Mesenchymal stem cell (in vitro differentiated cells and primary cell): ENCODE data around the gene LPCAT1.

ENCODE experiments used
- DNase-seq: peaks from one replicate; pipeline ENCODE4 v3.0.0-alpha.2; 2013
- H2AFZ ChIP-seq: one replicate; pipeline ENCODE4 v1.6.1; 2013; ENCODE audit warnings: low read depth, mild to moderate bottlenecking, control low read depth, inconsistent platforms, low read length, moderate library complexity
- H2AK5ac ChIP-seq: 2 replicates; pipeline ENCODE4 v1.6.1; 2013; ENCODE audit warnings: low read length, moderate library complexity, mild to moderate bottlenecking, inconsistent platforms; ENCODE audit not compliant: severe bottlenecking
- H2BK120ac ChIP-seq: one replicate; pipeline ENCODE4 v1.6.1; 2013; ENCODE audit warnings: low read depth, mild to moderate bottlenecking, inconsistent platforms, low read length, moderate library complexity
- H2BK12ac ChIP-seq, 2 experiments: one replicate each; pipeline ENCODE4 v1.6.1; 2013; ENCODE audit warnings: inconsistent platforms in 2 of 2, low read length in 2 of 2, mild to moderate bottlenecking in 2 of 2, moderate library complexity in 2 of 2, control low read depth in 1 of 2
- H2BK15ac ChIP-seq: one replicate; pipeline ENCODE4 v1.6.1; 2013; ENCODE audit warnings: mild to moderate bottlenecking, low read depth, inconsistent platforms; ENCODE audit not compliant: poor library complexity, severe bottlenecking
- H2BK5ac ChIP-seq: 2 replicates; pipeline ENCODE4 v1.6.1; 2013; ENCODE audit warnings: low read depth, mild to moderate bottlenecking, low read length, control low read depth, inconsistent platforms; ENCODE audit not compliant: poor library complexity, severe bottlenecking
- H3K14ac ChIP-seq, 2 experiments: one replicate each; pipeline ENCODE4 v1.6.1; 2013; ENCODE audit warnings: inconsistent platforms in 2 of 2, low read length in 2 of 2, control low read depth in 1 of 2, mild to moderate bottlenecking in 1 of 2, moderate library complexity in 1 of 2
- H3K18ac ChIP-seq, 2 experiments: one replicate each; pipeline ENCODE4 v1.6.1; 2013; ENCODE audit warnings: inconsistent platforms in 2 of 2, low read length in 2 of 2, control low read depth in 1 of 2, low read depth in 1 of 2, mild to moderate bottlenecking in 1 of 2
- H3K23ac ChIP-seq, 2 experiments: one replicate each; pipeline ENCODE4 v1.6.1; 2013; ENCODE audit warnings: inconsistent platforms in 2 of 2, low read length in 2 of 2, mild to moderate bottlenecking in 2 of 2, moderate library complexity in 2 of 2, control low read depth in 1 of 2
- H3K27ac ChIP-seq: 2 replicates; pipeline ENCODE4 v1.5.1; 2013; ENCODE audit warnings: mild to moderate bottlenecking, moderate library complexity, low read length, control low read depth, inconsistent platforms; ENCODE audit not compliant: poor library complexity, severe bottlenecking
- H3K27me3 ChIP-seq, 2 experiments: 2 replicates each; pipeline versions ENCODE4 v1.6.1 to v1.7.0; 2013; ENCODE audit warnings: low read length in 2 of 2, mild to moderate bottlenecking in 2 of 2, moderate library complexity in 2 of 2, control low read depth in 1 of 2, inconsistent platforms in 1 of 2; ENCODE audit not compliant: control insufficient read depth in 1 of 2, insufficient read depth in 1 of 2
- H3K36me3 ChIP-seq, 2 experiments: 2 replicates each; pipeline versions ENCODE4 v1.6.1 to v1.7.0; 2013; ENCODE audit warnings: low read length in 2 of 2, control low read depth in 1 of 2, inconsistent platforms in 1 of 2, low read depth in 1 of 2, mild to moderate bottlenecking in 1 of 2; ENCODE audit not compliant: insufficient read depth in 2 of 2, control insufficient read depth in 1 of 2
- H3K4ac ChIP-seq, 2 experiments: one replicate each; pipeline ENCODE4 v1.6.1; 2013; ENCODE audit warnings: inconsistent platforms in 2 of 2, low read length in 2 of 2, mild to moderate bottlenecking in 2 of 2, moderate library complexity in 2 of 2, control low read depth in 1 of 2, low read depth in 1 of 2
- H3K4me1 ChIP-seq: 2 replicates; pipeline ENCODE4 v1.6.1; 2013; ENCODE audit warnings: low read depth, low read length, control low read depth; ENCODE audit not compliant: control insufficient read depth, insufficient read depth
- H3K4me2 ChIP-seq: 2 replicates; pipeline ENCODE4 v1.6.1; 2013; ENCODE audit warnings: low read length, mild to moderate bottlenecking, inconsistent platforms; ENCODE audit not compliant: poor library complexity, severe bottlenecking
- H3K4me3 ChIP-seq, 2 experiments: 2 replicates each; pipeline versions ENCODE4 v1.5.1 to v1.7.0; 2013; ENCODE audit warnings: low read length in 2 of 2, mild to moderate bottlenecking in 2 of 2, control low read depth in 1 of 2, low read depth in 1 of 2; ENCODE audit not compliant: insufficient read depth in 1 of 2
- H3K79me1 ChIP-seq: replicated peaks from 2 replicates; pipeline ENCODE4 v1.6.1; 2013; ENCODE audit warnings: mild to moderate bottlenecking, control low read depth, low read length, inconsistent platforms; ENCODE audit not compliant: poor library complexity, severe bottlenecking
- H3K9ac ChIP-seq: 2 replicates; pipeline ENCODE4 v1.7.0; 2013; ENCODE audit warnings: mild to moderate bottlenecking, low read length, moderate library complexity
- H3K9me3 ChIP-seq: 2 replicates; pipeline ENCODE4 v1.7.0; 2013; ENCODE audit warnings: mild to moderate bottlenecking, low read length; ENCODE audit not compliant: control insufficient read depth
- H4K8ac ChIP-seq: one replicate; pipeline ENCODE4 v1.6.1; 2013; ENCODE audit warnings: inconsistent platforms, mild to moderate bottlenecking, low read length, moderate library complexity
- H4K91ac ChIP-seq: one replicate; pipeline ENCODE4 v1.6.1; 2013; ENCODE audit warnings: mild to moderate bottlenecking, low read length, inconsistent platforms
- WGBS: methylation state at CpG from one replicate; pipeline ENCODE4 v1.1.7; 2013; ENCODE audit warnings: mixed read lengths; 5-methylcytosine and 5-hydroxymethylcytosine counted together

Gene LPCAT1

GRCh38 chr5:1498623-1499416, 24.9 kb downstream of the LPCAT1 start:
- peaks cover 33 to 64% of the 10 kb centered on the region in 2 experiments for H3K36me3 ChIP-seq
- peaks cover 9% of the 10 kb centered on the region for H3K4me1 ChIP-seq
- H2AFZ ChIP-seq = no peak overlapping the region
- no peak overlapping the region for H3K9ac ChIP-seq
- H3K9me3 ChIP-seq = no peaks in the 10 kb centered on the region
- H4K91ac ChIP-seq = no peak overlapping the region
- no peak overlapping the region for H3K4me2 ChIP-seq
- H3K4ac ChIP-seq = no peak overlapping the region
- no peak for DNase-seq
- no peak overlapping the region for H2BK15ac ChIP-seq
- 91% methylated on average over 17 of the region's 17 CpGs for WGBS
- H2BK12ac ChIP-seq = no peak overlapping the region
- H4K8ac ChIP-seq = no peak overlapping the region
- no peak overlapping the region for H3K23ac ChIP-seq
- no peak overlapping the region for H2AK5ac ChIP-seq
- no peak overlapping the region for H3K4me3 ChIP-seq
- H2BK120ac ChIP-seq = no peak overlapping the region
- no peak overlapping the region for H3K27ac ChIP-seq
- H3K18ac ChIP-seq = no peak overlapping the region
- no peaks in the 10 kb centered on the region for H3K27me3 ChIP-seq
- peaks cover 65% of the 10 kb centered on the region for H3K79me1 ChIP-seq
- no peak overlapping the region for H3K14ac ChIP-seq
- H2BK5ac ChIP-seq = no peak overlapping the region

- H4K91ac ChIP-seq = no peak overlapping the region
- H3K36me3 ChIP-seq = peaks cover 41 to 70% of the 10 kb centered on the region in 2 experiments
- no peak overlapping the region for H2BK120ac ChIP-seq
- no peak overlapping the region for H3K18ac ChIP-seq
- H2BK15ac ChIP-seq = no peak overlapping the region
- no peaks in the 10 kb centered on the region for H3K9me3 ChIP-seq
- no peak overlapping the region for H3K27ac ChIP-seq
- no peak overlapping the region for H2AFZ ChIP-seq
- no peak for DNase-seq
- H3K4ac ChIP-seq = no peak overlapping the region
- H3K4me1 ChIP-seq = peaks cover 9% of the 10 kb centered on the region
- no peak overlapping the region for H2AK5ac ChIP-seq
- H3K9ac ChIP-seq = peak overlapping the region; percentile 29
- H3K14ac ChIP-seq = no peak overlapping the region
- H3K79me1 ChIP-seq = peaks cover 63% of the 10 kb centered on the region
- no peak overlapping the region for H3K4me2 ChIP-seq
- H3K27me3 ChIP-seq = no peaks in the 10 kb centered on the region
- no peak overlapping the region for H3K4me3 ChIP-seq
- WGBS = 96% methylated on average over 15 of the region's 18 CpGs
- H2BK5ac ChIP-seq = no peak overlapping the region
- H4K8ac ChIP-seq = no peak overlapping the region
- no peak overlapping the region for H3K23ac ChIP-seq
- no peak overlapping the region for H2BK12ac ChIP-seq
Measured at GRCh38 chr5:1497795-1498622, 25.8 kb downstream of the LPCAT1 start.

GRCh38 chr5:1497242-1497777, 26.4 kb downstream of the LPCAT1 start:
- 93% methylated on average over 14 of the region's 14 CpGs for WGBS

GRCh38 chr5:1495525-1495897, 28.2 kb downstream of the LPCAT1 start:
- H3K79me1 ChIP-seq = peaks cover 53% of the 10 kb centered on the region
- no peak overlapping the region for H4K91ac ChIP-seq
- H2BK15ac ChIP-seq = no peak overlapping the region
- WGBS = 93% methylated on average over 6 of the region's 6 CpGs
- DNase-seq = no peak
- H3K9me3 ChIP-seq = no peaks in the 10 kb centered on the region
- H3K14ac ChIP-seq = no peak overlapping the region
- no peak overlapping the region for H3K4me2 ChIP-seq
- H2AFZ ChIP-seq = no peak overlapping the region
- H4K8ac ChIP-seq = no peak overlapping the region
- H3K23ac ChIP-seq = no peak overlapping the region
- H2BK12ac ChIP-seq = no peak overlapping the region
- no peak overlapping the region for H3K4me3 ChIP-seq
- H2AK5ac ChIP-seq = no peak overlapping the region
- H3K18ac ChIP-seq = no peak overlapping the region
- no peak overlapping the region for H2BK5ac ChIP-seq
- no peak overlapping the region for H2BK120ac ChIP-seq
- no peaks in the 10 kb centered on the region for H3K27me3 ChIP-seq
- H3K9ac ChIP-seq = no peak overlapping the region
- peaks cover 3% of the 10 kb centered on the region for H3K4me1 ChIP-seq
- peaks cover 59 to 77% of the 10 kb centered on the region in 2 experiments for H3K36me3 ChIP-seq
- H3K4ac ChIP-seq = no peak overlapping the region
- no peak overlapping the region for H3K27ac ChIP-seq

More at GRCh38 chr5:1497242-1497777, 26.4 kb downstream of the LPCAT1 start:
- Histone ChIP-seq H3K4me1 (peaks cover 9% of the 10 kb centered on the region), H3K79me1 (peaks cover 61% of the 10 kb centered on the region), H3K14ac (no peak overlapping the region), H4K8ac (no peak overlapping the region), H2AFZ (no peak overlapping the region), H3K27ac (no peak overlapping the region), H3K18ac (no peak overlapping the region), H3K27me3 (no peaks in the 10 kb centered on the region), H3K4me3 (no peak overlapping the region), H2BK120ac (no peak overlapping the region), H3K23ac (no peak overlapping the region), H2BK15ac (no peak overlapping the region), H2BK5ac (no peak overlapping the region), H3K36me3 (peaks cover 48 to 75% of the 10 kb centered on the region in 2 experiments), H3K9ac (no peak overlapping the region), H3K4me2 (no peak overlapping the region), H3K4ac (no peak overlapping the region), H3K9me3 (no peaks in the 10 kb centered on the region), H2AK5ac (no peak overlapping the region), H4K91ac (no peak overlapping the region), H2BK12ac (no peak overlapping the region)
- DNase-seq = no peak
